HEK293T (cell line): ENCODE measurements around the gene MDH1B.
"Not testable (repeated sequence)": the region's sequence is repeated elsewhere in the genome, so short reads cannot be mapped to it uniquely, and the experiment has no call there.

ENCODE experiments used
- CTCF ChIA-PET: fragments of 350-600 bp; formaldehyde crosslinking; extraction: SDS; loops from one replicate; lab custom pipeline; 2021; ENCODE audit warnings: antibody characterized with exemption, inconsistent platforms; lab: Yijun Ruan, JAX
- POLR2A ChIA-PET: fragments of 350-600 bp; formaldehyde crosslinking; extraction: SDS; loops from one replicate; lab custom pipeline; 2020; ENCODE audit warnings: antibody characterized with exemption, inconsistent platforms; lab: Yijun Ruan, JAX
- DNase-seq: peaks from one replicate; pipeline ENCODE4 v3.0.0; 2012; ENCODE audit warnings: mixed read lengths; ENCODE audit errors: extremely low spot score
- ARNT ChIP-seq: fragments of 450-650 bp; IDR thresholded peaks from 2 replicates; pipeline ENCODE4 v1.6.1; 2017; ENCODE audit warnings: mild to moderate bottlenecking
- BHLHE40 ChIP-seq: fragments of 450-650 bp; IDR thresholded peaks from 2 replicates; pipeline ENCODE4 v1.6.1; 2016; ENCODE audit warnings: mild to moderate bottlenecking, moderate library complexity, borderline replicate concordance
- CTBP1 ChIP-seq: fragments of 450-650 bp; IDR thresholded peaks from 2 replicates; pipeline ENCODE4 v1.6.1; 2016; ENCODE audit warnings: borderline replicate concordance
- ELF4 ChIP-seq: fragments of 450-650 bp; IDR thresholded peaks from 2 replicates; pipeline ENCODE4 v1.6.1; 2017; ENCODE audit warnings: antibody characterized with exemption
- FOXA1 ChIP-seq: fragments of 450-650 bp; IDR thresholded peaks from 2 replicates; pipeline ENCODE4 v1.6.1; 2016; ENCODE audit warnings: mild to moderate bottlenecking
- FOXK2 ChIP-seq: fragments of 450-650 bp; IDR thresholded peaks from 2 replicates; pipeline ENCODE4 v1.6.1; 2016; ENCODE audit warnings: mild to moderate bottlenecking
- FOXM1 ChIP-seq: fragments of 450-650 bp; IDR thresholded peaks from 2 replicates; pipeline ENCODE4 v1.6.1; 2017; ENCODE audit warnings: mild to moderate bottlenecking, borderline replicate concordance
- HDGF ChIP-seq: fragments of 450-650 bp; IDR thresholded peaks from 2 replicates; pipeline ENCODE4 v1.6.1; 2017; ENCODE audit warnings: antibody characterized with exemption, borderline replicate concordance
- L3MBTL2 ChIP-seq: fragments of 450-650 bp; conservative IDR thresholded peaks from 2 replicates; pipeline ENCODE4 v1.6.1; 2016; ENCODE audit warnings: mild to moderate bottlenecking
- LEF1 ChIP-seq: fragments of 450-650 bp; IDR thresholded peaks from 2 replicates; pipeline ENCODE4 v1.6.1; 2017; ENCODE audit warnings: mild to moderate bottlenecking, borderline replicate concordance
- NFRKB ChIP-seq: fragments of 450-650 bp; IDR thresholded peaks from 2 replicates; pipeline ENCODE4 v1.6.1; 2016; ENCODE audit warnings: mild to moderate bottlenecking, moderate library complexity
- SP1 ChIP-seq: fragments of 450-650 bp; IDR thresholded peaks from 2 replicates; pipeline ENCODE4 v1.6.1; 2017
- SUZ12 ChIP-seq: fragments of 450-650 bp; IDR thresholded peaks from 2 replicates; pipeline ENCODE4 v1.6.1; 2016; ENCODE audit warnings: mild to moderate bottlenecking
- TARDBP ChIP-seq: fragments of 450-650 bp; IDR thresholded peaks from 2 replicates; pipeline ENCODE4 v1.6.1; 2016
- ZNF384 ChIP-seq: fragments of 450-650 bp; IDR thresholded peaks from 2 replicates; pipeline ENCODE4 v1.6.1; 2016
- TF ChIP-seq, protein P1 (sequence below): fragments of 450-650 bp; IDR thresholded peaks from 2 replicates; pipeline ENCODE4 v1.6.1; 2016

Gene MDH1B

DNA sequence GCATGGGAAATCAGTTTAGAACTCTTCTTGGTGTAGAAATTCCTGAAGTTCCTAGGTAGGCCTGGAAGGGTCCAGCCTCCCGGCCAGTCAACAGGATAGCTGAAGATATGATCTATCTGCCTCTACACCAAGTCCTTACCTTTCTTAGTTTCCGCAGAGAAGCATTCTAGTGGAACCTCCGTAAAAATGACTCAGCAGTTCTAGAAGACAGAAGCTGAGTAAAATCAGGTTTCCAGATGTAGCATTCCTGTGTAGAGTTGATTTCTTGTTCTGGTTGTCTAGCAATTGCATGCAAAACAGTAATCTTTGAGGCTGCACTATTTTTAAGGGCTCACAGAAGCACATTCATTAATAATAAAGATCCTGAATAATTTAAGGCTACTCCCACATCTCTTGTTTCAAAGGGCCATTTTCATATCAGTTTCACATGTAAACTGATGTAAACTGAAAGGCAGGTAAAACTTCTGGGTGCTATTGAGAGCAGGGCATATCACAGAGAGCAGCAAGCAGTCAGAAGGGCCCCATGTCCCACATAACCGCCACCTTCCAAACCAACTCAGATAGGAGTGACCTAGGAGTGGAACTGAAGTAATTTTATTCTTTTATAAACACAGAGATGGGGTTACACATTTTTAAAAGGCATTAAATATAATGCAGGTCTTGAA, 43.7 kb downstream of the MDH1B start:
- TF ChIP-seq FOXK2, result no peak
- TF ChIP-seq, protein P1, sequence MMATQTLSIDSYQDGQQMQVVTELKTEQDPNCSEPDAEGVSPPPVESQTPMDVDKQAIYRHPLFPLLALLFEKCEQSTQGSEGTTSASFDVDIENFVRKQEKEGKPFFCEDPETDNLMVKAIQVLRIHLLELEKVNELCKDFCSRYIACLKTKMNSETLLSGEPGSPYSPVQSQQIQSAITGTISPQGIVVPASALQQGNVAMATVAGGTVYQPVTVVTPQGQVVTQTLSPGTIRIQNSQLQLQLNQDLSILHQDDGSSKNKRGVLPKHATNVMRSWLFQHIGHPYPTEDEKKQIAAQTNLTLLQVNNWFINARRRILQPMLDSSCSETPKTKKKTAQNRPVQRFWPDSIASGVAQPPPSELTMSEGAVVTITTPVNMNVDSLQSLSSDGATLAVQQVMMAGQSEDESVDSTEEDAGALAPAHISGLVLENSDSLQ, result no peak
- no peak for TF ChIP-seq LEF1
- no peak for TF ChIP-seq NFRKB
- TF ChIP-seq ELF4, result no peak
- TF ChIP-seq SP1, result no peak
- no peak for TF ChIP-seq ARNT
- no peak for TF ChIP-seq L3MBTL2
- no peak for TF ChIP-seq ZNF384
- no peak for TF ChIP-seq BHLHE40
- TF ChIP-seq SUZ12, result no peak
- TF ChIP-seq FOXM1, result no peak
- TF ChIP-seq TARDBP, result no peak
- no peak for TF ChIP-seq CTBP1
- no peak for TF ChIP-seq HDGF
- CTCF ChIA-PET, result no interaction called here
- no peak for DNase-seq
- POLR2A ChIA-PET, result no interaction called here

DNA sequence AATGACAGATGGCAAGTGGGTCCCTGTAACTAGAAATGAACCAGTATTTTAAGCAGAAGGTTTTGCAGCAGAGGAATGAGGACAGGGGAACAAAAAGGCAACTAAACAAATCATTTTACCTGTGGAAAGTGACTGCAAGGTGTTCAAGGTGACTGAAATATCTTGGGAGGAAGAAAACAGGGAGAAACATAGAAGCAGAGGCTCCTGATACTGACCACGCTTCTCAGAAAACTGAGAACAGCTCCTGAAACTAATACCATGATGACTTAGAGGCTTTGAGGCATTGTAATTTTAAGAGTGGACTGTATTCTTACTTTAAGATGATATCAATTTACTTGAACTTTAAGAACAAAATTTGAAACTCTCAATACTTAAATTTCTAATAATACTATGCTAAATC, 46.8 kb downstream of the MDH1B start, which contains the start of gene DYTN:
Gene DYTN (minus strand): TSS at position 101 of the 400 bp plus-strand sequence. CDS start 117 bp downstream, outside the sequence.
- TF ChIP-seq ARNT (no peak), ELF4 (no peak), SUZ12 (no peak), SP1 (no peak), FOXK2 (no peak), NFRKB (no peak), CTBP1 (no peak), TARDBP (no peak), ZNF384 (no peak), HDGF (no peak), BHLHE40 (no peak), LEF1 (no peak), FOXM1 (no peak), L3MBTL2 (no peak), FOXA1 (no peak)
- TF ChIP-seq, protein P1, result no peak
- no peak for DNase-seq
- CTCF ChIA-PET, result no interaction called here
- POLR2A ChIA-PET, result no interaction called here

DNA sequence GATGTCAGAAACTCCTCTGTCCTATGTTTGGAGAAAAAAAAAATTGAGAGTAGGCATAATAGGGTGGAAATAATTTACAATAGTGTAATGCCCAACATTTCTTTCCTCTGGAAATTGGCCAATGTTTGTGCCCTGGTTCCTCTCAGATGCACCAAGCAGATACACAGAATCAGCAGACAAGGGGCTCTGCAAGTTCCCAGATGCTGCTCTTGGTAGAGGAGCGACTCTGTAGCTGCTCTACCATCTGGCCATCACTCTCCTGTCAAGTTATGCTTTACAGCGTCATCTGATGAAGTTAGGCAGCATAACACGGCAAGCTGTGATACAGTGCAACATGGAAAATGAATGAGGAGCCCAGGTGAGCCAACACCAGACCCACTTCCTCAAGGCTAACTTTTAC, 48.5 kb downstream of the MDH1B start:
- DNase-seq, result no peak
- ChIA-PET POLR2A (no interaction called here), CTCF (no interaction called here)
- TF ChIP-seq ARNT, result no peak

DNA sequence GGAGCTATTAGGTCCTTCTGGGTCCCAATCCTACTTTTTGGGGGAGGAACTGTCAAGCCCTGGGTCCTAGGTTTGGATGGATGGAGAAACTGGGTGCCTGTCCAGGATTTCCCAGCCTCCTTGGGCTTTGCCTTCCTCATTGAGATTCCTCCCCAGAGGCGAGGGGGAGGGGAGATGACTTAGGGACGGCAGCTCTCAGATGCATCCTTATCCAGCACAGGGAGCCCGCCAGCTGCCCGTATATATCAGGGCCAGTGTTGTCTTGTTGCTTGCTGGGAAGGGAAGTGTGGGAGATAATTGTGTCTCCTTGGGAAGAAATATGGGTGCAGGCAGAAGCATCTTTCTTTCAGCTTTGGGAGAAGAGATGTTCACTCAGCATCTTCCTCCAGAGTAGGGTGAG, 49.9 kb downstream of the MDH1B start:
- POLR2A ChIA-PET, DNase-seq: not testable (repeated sequence)

DNA sequence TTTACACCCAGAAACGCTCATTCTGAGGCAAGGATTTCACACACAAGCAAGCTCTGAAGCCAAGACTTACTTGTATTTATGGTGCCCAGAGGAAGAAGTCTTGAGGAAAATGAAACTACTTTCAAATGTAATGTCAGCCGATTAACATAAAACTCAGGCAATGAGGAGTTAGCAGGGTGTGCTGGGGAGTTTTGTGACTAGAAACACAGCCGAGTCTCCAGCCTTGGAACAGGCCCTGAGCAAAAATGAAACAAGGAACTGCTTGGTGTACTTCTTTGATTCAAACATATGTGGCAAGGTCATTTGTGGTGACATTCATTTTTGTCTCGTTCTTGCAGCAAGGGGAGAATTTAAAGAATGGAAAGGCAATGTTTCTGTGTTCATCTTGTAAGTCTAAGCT, 51.4 kb downstream of the MDH1B start:
- TF ChIP-seq TARDBP, result no peak
- no peak for TF ChIP-seq ZNF384
- no peak for TF ChIP-seq FOXK2
- TF ChIP-seq ELF4, result no peak
- TF ChIP-seq, protein P1, result no peak
- no peak for TF ChIP-seq BHLHE40
- TF ChIP-seq NFRKB, result no peak
- no peak for TF ChIP-seq HDGF
- no peak for TF ChIP-seq FOXA1
- no peak for TF ChIP-seq L3MBTL2
- TF ChIP-seq FOXM1, result no peak
- no peak for TF ChIP-seq SUZ12
- TF ChIP-seq SP1, result no peak
- no peak for TF ChIP-seq LEF1
- no peak for TF ChIP-seq ARNT
- no peak for TF ChIP-seq CTBP1
- DNase-seq, result no peak
- POLR2A ChIA-PET, result no interaction called here
- CTCF ChIA-PET, result no interaction called here

More for the DNA sequence above, 49.9 kb downstream of the MDH1B start:
- CTCF ChIA-PET, result not testable (repeated sequence)

DNA sequence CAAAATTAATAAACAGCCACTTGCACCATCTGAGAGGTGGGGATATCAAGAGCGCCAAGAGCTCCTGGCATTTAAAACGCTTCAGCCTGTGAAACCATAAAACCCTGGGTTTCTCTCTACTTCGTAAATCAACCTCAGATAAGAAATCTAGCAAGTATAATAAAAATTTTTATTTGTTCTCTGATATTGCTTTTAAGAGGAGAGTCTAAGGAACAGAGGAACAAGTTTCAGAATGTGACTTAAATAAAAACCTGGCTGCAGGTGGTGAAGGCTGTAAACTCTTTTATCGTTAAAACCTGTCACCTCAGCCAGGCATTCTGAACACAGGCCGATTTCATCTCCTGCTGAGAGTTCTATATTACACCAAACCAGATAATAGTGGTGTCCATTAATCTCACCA, 56.8 kb downstream of the MDH1B start:
- TF ChIP-seq, protein P1, result peak; percentile 67; the same call in 1 of the 2 replicates
- TF ChIP-seq CTBP1 (peak; percentile 26; the same call in 1 of the 2 replicates), FOXA1 (no peak), HDGF (no peak)
- DNase-seq, result no peak
- POLR2A ChIA-PET, result no interaction called here
- CTCF ChIA-PET, result interaction anchor here (0.5 kb wide), 1 partner anchor 61 kb away, joined by 5 read pairs; no protein-coding TSS in a partner anchor
